Endodermal cell (in vitro differentiated cells): ENCODE results near the gene MOV10L1. TPM values are rescaled to one million over a fixed set of nuclear protein-coding genes. Genes with fewer than 3 reads are reported as not detected.

Experiments
- DNase-seq: peaks from one replicate; pipeline ENCODE4 v3.0.0-alpha.2; 2017
- H3K27ac ChIP-seq: 2 replicates; pipeline ENCODE4 v1.5.1; 2013; ENCODE audit warnings: mild to moderate bottlenecking, low read depth, low read length, moderate library complexity
- H3K27me3 ChIP-seq: 2 replicates; pipeline ENCODE4 v1.6.1; 2013; ENCODE audit warnings: mild to moderate bottlenecking, low read length, moderate library complexity; ENCODE audit not compliant: insufficient read depth, control insufficient read depth, poor library complexity, severe bottlenecking
- H3K36me3 ChIP-seq: 2 replicates; pipeline ENCODE4 v1.7.0; 2013; ENCODE audit warnings: mild to moderate bottlenecking, low read length, moderate library complexity; ENCODE audit not compliant: control insufficient read depth, insufficient read depth
- H3K4me1 ChIP-seq: one replicate; pipeline ENCODE4 v1.7.0; 2013; ENCODE audit warnings: low read length; ENCODE audit not compliant: control insufficient read depth, insufficient read depth
- H3K4me3 ChIP-seq: 2 replicates; pipeline ENCODE4 v1.5.1; 2013; ENCODE audit warnings: mild to moderate bottlenecking, low read length, moderate library complexity
- H3K9ac ChIP-seq: 2 replicates; pipeline ENCODE4 v1.6.1; 2013; ENCODE audit warnings: mild to moderate bottlenecking, low read length, moderate library complexity; ENCODE audit not compliant: poor library complexity, severe bottlenecking; ENCODE audit errors: extremely low read depth
- H3K9me3 ChIP-seq: 2 replicates; pipeline ENCODE4 v1.6.1; 2013; ENCODE audit warnings: mild to moderate bottlenecking, low read length, moderate library complexity; ENCODE audit not compliant: control insufficient read depth
- H3K27ac Mint-ChIP-seq: 2 replicates; pipeline ENCODE4 v1.8.0; 2020; ENCODE audit warnings: mixed read lengths
- H3K27me3 Mint-ChIP-seq: 2 replicates; pipeline ENCODE4 v1.8.0; 2021; ENCODE audit warnings: mild to moderate bottlenecking, mixed read lengths; ENCODE audit not compliant: insufficient read depth
- H3K36me3 Mint-ChIP-seq: 2 replicates; pipeline ENCODE4 v1.8.0; 2020; ENCODE audit warnings: low read depth, mixed read lengths
- H3K4me1 Mint-ChIP-seq: 2 replicates; pipeline ENCODE4 v1.8.0; 2020; ENCODE audit warnings: mixed read lengths
- H3K4me3 Mint-ChIP-seq: 2 replicates; pipeline ENCODE4 v1.8.0; 2020; ENCODE audit warnings: mild to moderate bottlenecking, moderate library complexity, mixed read lengths
- H3K9me3 Mint-ChIP-seq: 2 replicates; pipeline ENCODE4 v1.8.0; 2020; ENCODE audit warnings: mild to moderate bottlenecking, mixed read lengths
- WGBS, 2 experiments: methylation state at CpG; one replicate each; pipeline versions ENCODE4 v1.1.5 to v1.1.7; 2013; ENCODE audit warnings: missing lambda C conversion rate in 2 of 2, mixed read lengths in 1 of 2; ENCODE audit not compliant: insufficient coverage in 1 of 2, insufficient read length in 1 of 2; 5-methylcytosine and 5-hydroxymethylcytosine counted together
- total RNA-seq, 2 donors: library from RNA; stranded (reverse); fragmentation: NEBNext Ultra II Directional in 1 of 2; extraction: Animal tissue kit (Norgen Biotek cat#: 25700) in 1 of 2; gene quantifications; 2 replicates in 1 of 2; 3 replicates in 1 of 2; pipeline ENCODE4 v1.2.1, GENCODE V29; 2021
- TF ChIP-seq, protein P1 (sequence below): fragments of 200-600 bp; sonication (generic); conservative IDR thresholded peaks from 2 replicates; pipeline ENCODE4 v1.5.0; 2021; ENCODE audit warnings: antibody characterized with exemption, mild to moderate bottlenecking

The MOV10L1 gene
- total RNA-seq, 2 donors from 2014 or later: 0.31 TPM; not detected in 1

DNA sequence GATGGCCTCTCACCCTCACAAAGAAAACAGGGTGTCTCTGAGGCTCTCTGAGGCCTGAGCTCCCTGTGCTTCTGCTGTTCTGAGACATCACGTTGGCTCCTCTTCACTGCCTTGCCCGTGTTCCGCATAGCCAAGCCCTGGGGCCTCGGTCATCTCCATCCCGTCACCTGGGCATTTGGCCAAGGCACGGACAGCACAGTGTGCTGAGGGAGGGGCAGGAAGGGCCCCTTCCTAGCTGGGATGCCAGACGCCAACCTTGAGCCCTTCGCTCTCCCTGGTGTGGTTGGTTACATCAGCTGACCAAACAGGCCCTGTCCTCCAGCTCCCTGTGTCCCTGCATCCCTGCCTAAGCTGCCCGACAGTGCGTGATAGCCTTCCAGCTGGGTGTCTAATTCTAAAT is 25.9 kb downstream of the MOV10L1 start:
- Histone ChIP-seq H3K27me3 (no peaks in the 10 kb centered on the region), H3K4me1 (no peaks in the 10 kb centered on the region), H3K36me3 (no peaks in the 10 kb centered on the region), H3K9me3 (no peaks in the 10 kb centered on the region), H3K4me3 (no peak overlapping the region), H3K27ac (no peak overlapping the region), H3K9ac (no peak overlapping the region)
- Mint-ChIP-seq H3K27me3 (peaks cover 8% of the 10 kb centered on the region), H3K36me3 (no peaks in the 10 kb centered on the region), H3K9me3 (no peaks in the 10 kb centered on the region), H3K4me3 (no peak overlapping the region), H3K4me1 (peaks cover 9% of the 10 kb centered on the region), H3K27ac (no peak overlapping the region)
- WGBS, 2 experiments: 93 to 100% methylated on average over 9 to 10 of the region's 10 CpGs
- TF ChIP-seq, protein P1, sequence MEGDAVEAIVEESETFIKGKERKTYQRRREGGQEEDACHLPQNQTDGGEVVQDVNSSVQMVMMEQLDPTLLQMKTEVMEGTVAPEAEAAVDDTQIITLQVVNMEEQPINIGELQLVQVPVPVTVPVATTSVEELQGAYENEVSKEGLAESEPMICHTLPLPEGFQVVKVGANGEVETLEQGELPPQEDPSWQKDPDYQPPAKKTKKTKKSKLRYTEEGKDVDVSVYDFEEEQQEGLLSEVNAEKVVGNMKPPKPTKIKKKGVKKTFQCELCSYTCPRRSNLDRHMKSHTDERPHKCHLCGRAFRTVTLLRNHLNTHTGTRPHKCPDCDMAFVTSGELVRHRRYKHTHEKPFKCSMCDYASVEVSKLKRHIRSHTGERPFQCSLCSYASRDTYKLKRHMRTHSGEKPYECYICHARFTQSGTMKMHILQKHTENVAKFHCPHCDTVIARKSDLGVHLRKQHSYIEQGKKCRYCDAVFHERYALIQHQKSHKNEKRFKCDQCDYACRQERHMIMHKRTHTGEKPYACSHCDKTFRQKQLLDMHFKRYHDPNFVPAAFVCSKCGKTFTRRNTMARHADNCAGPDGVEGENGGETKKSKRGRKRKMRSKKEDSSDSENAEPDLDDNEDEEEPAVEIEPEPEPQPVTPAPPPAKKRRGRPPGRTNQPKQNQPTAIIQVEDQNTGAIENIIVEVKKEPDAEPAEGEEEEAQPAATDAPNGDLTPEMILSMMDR: no peak
- no peak for DNase-seq

- Mint-ChIP-seq H3K27me3 (peaks cover 8% of the 10 kb centered on the region), H3K4me1 (peaks cover 9% of the 10 kb centered on the region), H3K36me3 (no peaks in the 10 kb centered on the region), H3K4me3 (no peak overlapping the region), H3K9me3 (peaks cover 6% of the 10 kb centered on the region), H3K27ac (no peak overlapping the region)
- H3K4me1 ChIP-seq: no peaks in the 10 kb centered on the region
- H3K4me3 ChIP-seq: no peak overlapping the region
- H3K27me3 ChIP-seq: no peaks in the 10 kb centered on the region
- no peaks in the 10 kb centered on the region for H3K36me3 ChIP-seq
- no peaks in the 10 kb centered on the region for H3K9me3 ChIP-seq
- no peak overlapping the region for H3K9ac ChIP-seq
- WGBS, 2 experiments: 92 to 95% methylated on average over 13 to 19 of the region's 19 CpGs
- no peak for DNase-seq
- H3K27ac ChIP-seq: no peak overlapping the region
- TF ChIP-seq, protein P1: no peak
These were observed 27.5 kb downstream of the MOV10L1 start for GRCh38 chr22:50117168-50117762.

DNA sequence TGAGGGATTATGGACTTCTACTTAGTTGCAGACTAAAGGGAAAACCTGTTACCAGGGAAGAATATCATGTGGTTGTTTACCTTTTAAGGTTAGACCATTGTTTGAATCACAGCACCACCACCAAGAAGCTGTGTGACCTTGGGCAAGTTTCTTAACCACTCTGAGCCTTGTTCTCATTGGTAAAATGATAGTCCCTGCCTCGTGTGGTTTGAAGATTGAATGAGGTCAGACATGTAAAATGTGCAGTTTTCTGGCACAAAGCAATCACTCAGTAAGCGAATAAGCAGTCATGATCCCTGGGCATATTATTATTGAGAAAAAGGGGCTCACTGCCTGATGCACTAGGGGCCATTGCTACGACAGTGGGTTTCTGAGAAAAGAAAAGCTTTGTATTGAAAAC is 28.3 kb downstream of the MOV10L1 start:
- no peak for DNase-seq
- Histone ChIP-seq H3K27ac (no peak overlapping the region), H3K4me3 (no peak overlapping the region), H3K4me1 (no peaks in the 10 kb centered on the region), H3K9me3 (peaks cover under 1% of the 10 kb centered on the region), H3K9ac (no peak overlapping the region), H3K27me3 (no peaks in the 10 kb centered on the region), H3K36me3 (no peaks in the 10 kb centered on the region)
- no peak overlapping the region for H3K27ac Mint-ChIP-seq
- H3K4me3 Mint-ChIP-seq: no peak overlapping the region
- peaks cover 12% of the 10 kb centered on the region for H3K9me3 Mint-ChIP-seq
- 90 to 93% methylated on average over 3 of the region's 3 CpGs for WGBS, 2 experiments
- H3K27me3 Mint-ChIP-seq: peaks cover 6% of the 10 kb centered on the region
- H3K4me1 Mint-ChIP-seq: peaks cover 9% of the 10 kb centered on the region
- no peaks in the 10 kb centered on the region for H3K36me3 Mint-ChIP-seq
- TF ChIP-seq, protein P1: no peak
